ENCODE measurements around the gene TTC4. TPM values are rescaled to one million over a fixed set of nuclear protein-coding genes. Genes with fewer than 3 reads are reported as not detected.

The TTC4 gene
- total RNA-seq, 1 experiment from 2014 or later = 30.8 TPM

DNA sequence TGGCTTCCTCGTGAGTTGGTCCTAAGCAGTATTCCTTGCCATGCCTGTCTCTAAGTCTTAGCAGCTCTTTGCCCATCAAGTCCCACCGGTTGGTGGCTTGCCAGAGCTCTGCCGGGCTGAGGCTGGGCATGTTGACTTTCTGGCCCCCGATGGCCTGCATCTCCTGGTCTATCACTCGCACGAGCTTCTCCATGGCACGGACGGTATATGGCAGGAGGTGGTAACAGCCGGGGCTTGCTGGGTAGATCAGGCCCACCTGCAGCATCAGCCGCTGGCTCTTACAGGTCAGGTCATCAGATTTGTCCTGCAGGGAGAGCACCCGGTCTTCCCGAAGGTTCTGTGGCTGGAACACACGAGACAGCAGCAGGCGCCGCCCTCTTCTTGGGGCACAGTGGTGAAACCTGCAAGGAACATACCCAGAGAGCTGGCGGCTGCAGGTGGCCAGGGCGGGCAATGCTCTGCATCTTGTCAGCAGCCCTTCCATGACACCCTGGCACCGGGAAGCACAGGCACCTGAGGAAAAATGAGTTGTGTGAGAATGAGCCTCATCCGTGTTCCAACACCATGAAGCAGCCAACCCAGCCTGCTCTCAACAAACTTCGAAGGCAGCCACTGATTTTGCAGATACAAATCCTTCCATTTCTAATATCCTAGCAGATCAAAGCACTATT, 43.2 kb downstream of the TTC4 start:
- H3K9me3 Mint-ChIP-seq = no peaks in the 10 kb centered on the region
- no peak overlapping the region for H2BK12ac ChIP-seq (ENCODE audit: insufficient read length, low read depth, low read length)
- H3T11ph ChIP-seq (ENCODE audit: low read length) = no peak overlapping the region
- H3K14ac ChIP-seq (ENCODE audit: insufficient read depth, low read length) = no peak overlapping the region
- H3K79me1 ChIP-seq (ENCODE audit: insufficient read depth, low read depth, low read length, poor library complexity, severe bottlenecking) = no peaks in the 10 kb centered on the region
- H3K4me1 Mint-ChIP-seq = peaks cover 19 to 20% of the 10 kb centered on the region in 2 experiments
- H4K8ac ChIP-seq (replicated peaks; ENCODE audit: insufficient read length, low read depth, low read length) = no peak overlapping the region
- peaks cover 3% of the 10 kb centered on the region for H3K23me2 ChIP-seq (ENCODE audit: insufficient read length, low read depth, low read length, poor library complexity, severe bottlenecking)
- H3K27me3 ChIP-seq (ENCODE audit: insufficient read depth, low read length) = no peaks in the 10 kb centered on the region
- H3K23ac ChIP-seq (ENCODE audit: insufficient read length, low read depth, low read length) = no peak overlapping the region
- no peak overlapping the region for H3K9ac ChIP-seq (ENCODE audit: extremely low read depth, insufficient read length, low read length)
- H3K36me3 Mint-ChIP-seq (ENCODE audit: insufficient read depth in 1 of 3, low read depth in 3 of 3) = peaks cover 4 to 32% (median 20%) of the 10 kb centered on the region in 3 experiments; a peak in 4 of 7 replicates
- no peak overlapping the region for H3K27ac ChIP-seq (ENCODE audit: insufficient read length, low read depth, low read length)
- no peaks in the 10 kb centered on the region for H3K9me3 ChIP-seq (ENCODE audit: control insufficient read depth, low read depth, low read length)
- H4K5ac ChIP-seq (ENCODE audit: insufficient read length, low read depth, low read length) = no peak overlapping the region
- no peak overlapping the region for H3K56ac ChIP-seq (ENCODE audit: insufficient read length, low read depth, low read length)
- no peak overlapping the region for H3K4me2 ChIP-seq (ENCODE audit: insufficient read depth, insufficient read length, low read length)
- H2AFZ ChIP-seq (ENCODE audit: low read length) = no peak overlapping the region
- no peak for DNase-seq
- H3K4me3 Mint-ChIP-seq = no peak overlapping the region
- no peak overlapping the region for H2BK15ac ChIP-seq (ENCODE audit: low read depth, low read length)
- H3K4me1 ChIP-seq (ENCODE audit: insufficient read depth, low read length) = no peaks in the 10 kb centered on the region
- no peak overlapping the region for H2BK20ac ChIP-seq (ENCODE audit: low read depth, low read length, poor library complexity, severe bottlenecking)
- H3K79me2 ChIP-seq (ENCODE audit: insufficient read depth, low read length) = no peaks in the 10 kb centered on the region
- no peak overlapping the region for H2BK5ac ChIP-seq (ENCODE audit: insufficient read length, low read length)
- TF ChIP-seq, protein P1, sequence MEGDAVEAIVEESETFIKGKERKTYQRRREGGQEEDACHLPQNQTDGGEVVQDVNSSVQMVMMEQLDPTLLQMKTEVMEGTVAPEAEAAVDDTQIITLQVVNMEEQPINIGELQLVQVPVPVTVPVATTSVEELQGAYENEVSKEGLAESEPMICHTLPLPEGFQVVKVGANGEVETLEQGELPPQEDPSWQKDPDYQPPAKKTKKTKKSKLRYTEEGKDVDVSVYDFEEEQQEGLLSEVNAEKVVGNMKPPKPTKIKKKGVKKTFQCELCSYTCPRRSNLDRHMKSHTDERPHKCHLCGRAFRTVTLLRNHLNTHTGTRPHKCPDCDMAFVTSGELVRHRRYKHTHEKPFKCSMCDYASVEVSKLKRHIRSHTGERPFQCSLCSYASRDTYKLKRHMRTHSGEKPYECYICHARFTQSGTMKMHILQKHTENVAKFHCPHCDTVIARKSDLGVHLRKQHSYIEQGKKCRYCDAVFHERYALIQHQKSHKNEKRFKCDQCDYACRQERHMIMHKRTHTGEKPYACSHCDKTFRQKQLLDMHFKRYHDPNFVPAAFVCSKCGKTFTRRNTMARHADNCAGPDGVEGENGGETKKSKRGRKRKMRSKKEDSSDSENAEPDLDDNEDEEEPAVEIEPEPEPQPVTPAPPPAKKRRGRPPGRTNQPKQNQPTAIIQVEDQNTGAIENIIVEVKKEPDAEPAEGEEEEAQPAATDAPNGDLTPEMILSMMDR (conservative IDR thresholded peaks at IDR 0.05) = no peak
- no peaks in the 10 kb centered on the region for H3K27me3 Mint-ChIP-seq (ENCODE audit: low read depth)
- H3K27ac Mint-ChIP-seq = no peak overlapping the region; a peak in 1 of 7 replicates
- H2AK5ac ChIP-seq (ENCODE audit: insufficient read length, low read length) = no peak overlapping the region
- no peak overlapping the region for H3K18ac ChIP-seq (ENCODE audit: insufficient read length, low read depth, low read length)
- peaks cover 3% of the 10 kb centered on the region for H4K20me1 ChIP-seq (ENCODE audit: control insufficient read depth, insufficient read depth, insufficient read length)
- H4K91ac ChIP-seq (ENCODE audit: insufficient read length, low read depth, low read length) = no peak overlapping the region
- WGBS (ENCODE audit: extremely low coverage, insufficient read length, low lambda C conversion rate) = no CpG with 5 or more reads among the region's 20 CpGs
- no peak overlapping the region for H2BK120ac ChIP-seq (ENCODE audit: low read depth, low read length, poor library complexity, severe bottlenecking)
- H3K4ac ChIP-seq (ENCODE audit: low read depth, low read length) = no peak overlapping the region
